Activated T-cell treated with anti-CD3 and anti-CD28 coated beads, Interleukin-2, amount 50 U/mL, for 1 hour (primary cell): ENCODE measurements around the gene PCDHB15.
"Not testable (repeated sequence)": the region's sequence is repeated elsewhere in the genome, so short reads cannot be mapped to it uniquely, and the experiment has no call there.

ENCODE experiments used
- DNase-seq: peaks from one replicate; pipeline ENCODE4 v3.0.0-alpha.2; 2020

PCDHB15 gene

DNA sequence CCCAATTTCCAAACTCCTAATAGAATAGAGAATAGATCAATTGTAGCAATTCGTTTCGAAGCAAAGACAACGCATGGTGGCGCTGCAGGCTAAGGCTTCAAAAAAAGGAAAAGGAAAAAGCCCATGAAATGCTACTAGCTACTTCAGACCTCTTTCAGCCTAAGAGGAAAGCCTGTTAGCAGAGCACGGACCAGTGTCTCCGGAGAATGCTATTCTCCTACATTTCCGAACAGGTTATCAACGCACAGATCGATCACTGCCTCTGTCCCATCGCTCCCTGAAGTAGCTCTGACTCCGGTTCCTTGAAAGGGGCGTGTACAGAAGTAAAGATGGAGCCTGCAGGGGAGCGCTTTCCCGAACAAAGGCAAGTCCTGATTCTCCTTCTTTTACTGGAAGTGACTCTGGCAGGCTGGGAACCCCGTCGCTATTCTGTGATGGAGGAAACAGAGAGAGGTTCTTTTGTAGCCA, at the start of gene PCDHB15:
Gene PCDHB15 (plus strand): TSS at position 146 of the 468 bp plus-strand sequence. CDS start 184 bp downstream, at position 330.
- no peak for DNase-seq

DNA sequence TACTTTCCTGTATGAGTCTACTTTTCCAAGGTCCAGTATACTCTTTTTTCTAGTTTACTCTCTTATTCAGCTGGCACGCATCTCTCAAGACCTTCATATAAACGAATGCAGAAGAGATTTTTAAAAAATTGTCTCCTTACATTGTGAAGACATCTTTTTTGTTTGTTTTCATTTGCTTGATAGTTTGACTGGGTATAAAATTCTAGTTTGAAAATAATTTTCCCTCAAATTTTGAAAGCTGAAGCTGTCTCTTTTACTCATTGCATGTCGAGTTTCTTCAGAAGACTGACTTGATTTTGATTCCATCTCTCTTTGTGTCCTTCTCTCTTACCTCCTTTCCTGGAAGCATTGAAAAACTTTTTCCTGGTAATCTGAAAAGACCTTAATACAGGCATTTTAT, 48.8 kb upstream of the PCDHB15 start:
- no peak for DNase-seq

DNA sequence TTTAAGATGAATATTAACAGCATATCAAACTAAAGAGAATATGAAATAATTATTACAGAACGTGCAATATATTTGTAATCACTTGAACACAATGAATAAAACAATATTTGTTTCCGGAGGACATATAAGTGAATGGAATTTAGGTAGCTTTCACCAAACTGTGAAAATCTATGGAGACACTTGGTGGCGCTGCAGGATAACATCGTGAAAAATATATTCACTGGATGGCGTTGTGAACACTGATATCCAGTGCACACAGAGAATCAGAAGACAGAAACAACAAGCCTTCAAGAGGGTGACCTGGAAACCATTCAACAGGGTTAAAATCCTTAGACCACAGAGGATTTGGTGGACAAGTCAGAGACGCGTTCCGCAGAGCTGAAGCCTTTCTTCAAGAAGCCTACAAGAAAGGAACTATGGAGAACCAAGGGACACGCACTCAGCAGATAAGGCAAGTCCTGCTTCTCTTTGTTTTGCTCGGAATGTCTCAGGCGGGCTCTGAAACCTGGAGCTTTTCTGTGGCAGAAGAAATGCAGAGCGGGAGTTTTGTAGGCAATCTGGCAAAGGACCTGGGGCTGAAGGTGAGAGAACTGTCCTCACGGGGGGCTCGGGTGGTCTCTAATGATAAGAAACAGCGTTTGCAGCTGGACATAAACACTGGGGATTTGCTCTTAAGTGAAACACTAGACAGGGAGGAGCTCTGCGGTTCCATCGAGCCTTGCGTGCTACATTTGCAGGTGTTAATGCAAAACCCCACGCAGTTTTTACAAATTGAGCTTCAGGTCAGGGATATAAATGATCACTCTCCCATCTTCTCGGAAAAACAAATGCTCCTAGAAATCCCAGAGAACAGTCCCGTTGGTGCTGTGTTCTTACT, 45.6 kb upstream of the PCDHB15 start, which contains the start of gene PCDHB11:
Gene PCDHB11 (plus strand): TSS at position 269 of the 877 bp plus-strand sequence. CDS start 148 bp downstream, at position 417.
- no peak for DNase-seq

DNA sequence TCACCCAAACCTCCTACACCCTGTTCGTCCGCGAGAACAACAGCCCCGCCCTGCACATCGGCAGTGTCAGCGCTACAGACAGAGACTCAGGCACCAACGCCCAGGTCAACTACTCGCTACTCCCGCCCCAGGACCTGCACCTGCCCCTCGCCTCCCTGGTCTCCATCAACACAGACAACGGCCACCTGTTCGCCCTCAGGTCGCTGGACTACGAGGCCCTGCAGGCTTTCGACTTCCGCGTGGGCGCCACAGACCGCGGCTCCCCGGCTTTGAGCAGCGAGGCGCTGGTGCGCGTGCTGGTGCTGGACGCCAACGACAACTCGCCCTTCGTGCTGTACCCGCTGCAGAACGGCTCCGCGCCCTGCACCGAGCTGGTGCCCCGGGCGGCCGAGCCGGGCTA, 44.1 kb upstream of the PCDHB15 start:
- not testable (repeated sequence) for DNase-seq

DNA sequence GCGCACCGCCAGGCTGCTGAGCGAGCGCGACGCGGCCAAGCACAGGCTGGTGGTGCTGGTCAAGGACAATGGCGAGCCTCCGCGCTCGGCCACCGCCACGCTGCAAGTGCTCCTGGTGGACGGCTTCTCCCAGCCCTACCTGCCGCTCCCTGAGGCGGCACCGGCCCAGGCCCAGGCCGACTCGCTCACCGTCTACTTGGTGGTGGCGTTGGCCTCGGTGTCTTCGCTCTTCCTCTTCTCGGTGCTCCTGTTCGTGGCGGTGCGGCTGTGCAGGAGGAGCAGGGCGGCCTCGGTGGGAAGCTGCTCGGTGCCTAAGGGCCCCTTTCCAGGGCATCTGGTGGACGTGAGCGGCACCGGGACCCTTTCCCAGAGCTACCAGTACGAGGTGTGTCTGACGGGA, 43.5 kb upstream of the PCDHB15 start:
- DNase-seq, result not testable (repeated sequence)

DNA sequence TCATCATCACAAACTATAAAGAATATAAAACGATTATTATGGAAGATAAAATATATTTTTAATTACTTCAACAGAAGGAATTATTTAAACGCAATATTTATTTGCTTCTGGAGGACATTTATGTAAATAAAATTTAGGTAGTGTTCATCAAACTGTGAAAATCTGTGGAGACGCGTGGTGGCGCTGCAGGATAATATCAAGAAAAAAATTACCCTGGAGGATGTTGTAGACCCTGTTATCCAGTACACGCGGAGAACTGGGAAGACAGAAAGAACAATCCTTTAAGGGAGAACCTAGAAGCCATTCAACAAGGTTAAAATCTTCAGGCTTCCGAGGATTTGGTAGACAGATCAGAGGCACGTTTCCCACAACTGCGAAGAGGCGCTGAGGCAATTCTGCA, 36.7 kb upstream of the PCDHB15 start, which contains the start of gene PCDHB12:
Gene PCDHB12 (plus strand): TSS at position 242 of the 400 bp plus-strand sequence. CDS start 189 bp downstream, outside the sequence.
- DNase-seq, result no peak

DNA sequence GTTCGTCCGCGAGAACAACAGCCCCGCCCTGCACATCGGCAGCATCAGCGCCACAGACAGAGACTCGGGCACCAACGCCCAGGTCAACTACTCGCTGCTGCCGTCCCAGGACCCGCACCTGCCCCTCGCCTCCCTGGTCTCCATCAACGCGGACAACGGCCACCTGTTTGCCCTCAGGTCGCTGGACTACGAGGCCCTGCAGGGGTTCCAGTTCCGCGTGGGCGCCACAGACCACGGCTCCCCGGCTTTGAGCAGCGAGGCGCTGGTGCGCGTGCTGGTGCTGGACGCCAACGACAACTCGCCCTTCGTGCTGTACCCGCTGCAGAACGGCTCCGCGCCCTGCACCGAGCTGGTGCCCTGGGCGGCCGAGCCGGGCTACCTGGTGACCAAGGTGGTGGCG, 34.9 kb upstream of the PCDHB15 start:
- DNase-seq, result not testable (repeated sequence)

DNA sequence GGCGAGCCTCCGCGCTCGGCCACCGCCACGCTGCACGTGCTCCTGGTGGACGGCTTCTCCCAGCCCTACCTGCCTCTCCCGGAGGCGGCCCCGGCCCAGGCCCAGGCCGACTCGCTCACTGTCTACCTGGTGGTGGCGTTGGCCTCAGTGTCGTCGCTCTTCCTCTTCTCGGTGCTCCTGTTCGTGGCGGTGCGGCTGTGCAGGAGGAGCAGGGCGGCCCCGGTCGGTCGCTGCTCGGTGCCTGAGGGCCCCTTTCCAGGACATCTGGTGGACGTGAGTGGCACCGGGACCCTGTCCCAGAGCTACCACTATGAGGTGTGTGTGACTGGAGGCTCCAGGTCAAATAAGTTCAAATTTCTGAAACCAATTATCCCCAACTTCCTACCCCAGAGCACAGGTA, 34.3 kb upstream of the PCDHB15 start:
- DNase-seq, result not testable (repeated sequence)

DNA sequence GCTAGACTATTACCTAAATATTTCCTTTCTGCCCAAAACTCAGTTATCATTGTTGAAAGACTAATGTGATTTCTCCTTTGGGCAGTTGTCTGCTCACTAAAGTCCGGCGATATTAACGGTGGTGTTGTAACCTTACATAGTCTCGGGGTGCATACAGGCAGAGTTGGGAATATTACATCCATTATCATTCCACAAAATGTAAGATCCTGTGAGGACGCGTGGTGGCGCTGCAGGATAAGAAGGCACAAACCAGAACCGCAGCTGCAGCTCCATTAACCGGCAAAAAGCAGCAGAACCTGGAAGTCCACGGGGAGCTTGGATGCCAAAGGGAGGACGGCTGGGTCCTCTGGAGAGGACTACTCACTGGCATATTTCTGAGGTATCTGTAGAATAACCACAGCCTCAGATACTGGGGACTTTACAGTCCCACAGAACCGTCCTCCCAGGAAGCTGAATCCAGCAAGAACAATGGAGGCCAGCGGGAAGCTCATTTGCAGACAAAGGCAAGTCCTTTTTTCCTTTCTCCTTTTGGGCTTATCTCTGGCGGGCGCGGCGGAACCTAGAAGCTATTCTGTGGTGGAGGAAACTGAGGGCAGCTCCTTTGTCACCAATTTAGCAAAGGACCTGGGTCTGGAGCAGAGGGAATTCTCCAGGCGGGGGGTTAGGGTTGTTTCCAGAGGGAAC, 31.4 kb upstream of the PCDHB15 start, which contains the start of gene PCDHB13:
Gene PCDHB13 (plus strand): TSS at position 264 of the 684 bp plus-strand sequence. CDS start 205 bp downstream, at position 469.
- not testable (repeated sequence) for DNase-seq

DNA sequence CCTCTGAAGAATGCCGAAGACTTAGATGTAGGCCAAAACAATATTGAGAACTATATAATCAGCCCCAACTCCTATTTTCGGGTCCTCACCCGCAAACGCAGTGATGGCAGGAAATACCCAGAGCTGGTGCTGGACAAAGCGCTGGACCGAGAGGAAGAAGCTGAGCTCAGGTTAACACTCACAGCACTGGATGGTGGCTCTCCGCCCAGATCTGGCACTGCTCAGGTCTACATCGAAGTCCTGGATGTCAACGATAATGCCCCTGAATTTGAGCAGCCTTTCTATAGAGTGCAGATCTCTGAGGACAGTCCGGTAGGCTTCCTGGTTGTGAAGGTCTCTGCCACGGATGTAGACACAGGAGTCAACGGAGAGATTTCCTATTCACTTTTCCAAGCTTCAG, 30.6 kb upstream of the PCDHB15 start:
- DNase-seq, result not testable (repeated sequence)

DNA sequence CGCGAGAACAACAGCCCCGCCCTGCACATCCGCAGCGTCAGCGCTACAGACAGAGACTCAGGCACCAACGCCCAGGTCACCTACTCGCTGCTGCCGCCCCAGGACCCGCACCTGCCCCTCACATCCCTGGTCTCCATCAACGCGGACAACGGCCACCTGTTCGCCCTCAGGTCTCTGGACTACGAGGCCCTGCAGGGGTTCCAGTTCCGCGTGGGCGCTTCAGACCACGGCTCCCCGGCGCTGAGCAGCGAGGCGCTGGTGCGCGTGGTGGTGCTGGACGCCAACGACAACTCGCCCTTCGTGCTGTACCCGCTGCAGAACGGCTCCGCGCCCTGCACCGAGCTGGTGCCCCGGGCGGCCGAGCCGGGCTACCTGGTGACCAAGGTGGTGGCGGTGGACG, 29.7 kb upstream of the PCDHB15 start:
- DNase-seq, result not testable (repeated sequence)

DNA sequence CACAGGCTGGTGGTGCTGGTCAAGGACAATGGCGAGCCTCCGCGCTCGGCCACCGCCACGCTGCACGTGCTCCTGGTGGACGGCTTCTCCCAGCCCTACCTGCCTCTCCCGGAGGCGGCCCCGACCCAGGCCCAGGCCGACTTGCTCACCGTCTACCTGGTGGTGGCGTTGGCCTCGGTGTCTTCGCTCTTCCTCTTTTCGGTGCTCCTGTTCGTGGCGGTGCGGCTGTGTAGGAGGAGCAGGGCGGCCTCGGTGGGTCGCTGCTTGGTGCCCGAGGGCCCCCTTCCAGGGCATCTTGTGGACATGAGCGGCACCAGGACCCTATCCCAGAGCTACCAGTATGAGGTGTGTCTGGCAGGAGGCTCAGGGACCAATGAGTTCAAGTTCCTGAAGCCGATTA, 29.2 kb upstream of the PCDHB15 start:
- DNase-seq, result not testable (repeated sequence)

DNA sequence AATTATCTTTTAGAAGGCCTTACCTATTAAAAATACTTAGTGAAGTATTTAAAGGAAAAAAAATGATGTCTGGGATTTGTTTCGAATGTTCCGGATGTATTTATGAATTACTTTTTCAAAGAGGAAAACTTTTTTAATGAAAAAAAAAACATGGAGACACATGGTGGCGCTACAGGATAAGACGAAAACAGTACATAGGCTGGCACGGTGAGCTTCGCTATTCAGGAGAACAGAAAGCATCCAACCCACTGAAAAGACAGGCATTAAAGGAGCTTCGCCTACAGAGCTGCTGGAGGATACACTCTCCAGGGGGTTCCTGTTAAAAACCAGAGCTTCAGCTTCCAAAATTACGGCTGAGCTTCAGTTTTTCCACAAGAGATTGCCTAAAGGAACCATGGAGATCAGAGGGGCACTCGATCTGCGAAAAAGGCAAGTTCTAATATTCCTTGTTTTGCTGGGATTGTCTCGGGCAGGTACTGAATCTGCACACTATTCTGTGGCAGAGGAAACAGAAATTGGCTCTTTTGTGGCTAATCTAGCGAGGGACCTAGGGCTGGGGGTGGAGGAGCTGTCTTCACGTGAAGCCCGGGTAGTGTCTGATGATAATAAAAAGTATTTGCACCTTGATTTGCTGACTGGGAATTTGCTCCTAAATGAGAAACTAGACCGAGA, 21.9 kb upstream of the PCDHB15 start, which contains the start of gene PCDHB14:
Gene PCDHB14 (plus strand): TSS at position 232 of the 672 bp plus-strand sequence. CDS start 163 bp downstream, at position 395.
- no peak for DNase-seq

DNA sequence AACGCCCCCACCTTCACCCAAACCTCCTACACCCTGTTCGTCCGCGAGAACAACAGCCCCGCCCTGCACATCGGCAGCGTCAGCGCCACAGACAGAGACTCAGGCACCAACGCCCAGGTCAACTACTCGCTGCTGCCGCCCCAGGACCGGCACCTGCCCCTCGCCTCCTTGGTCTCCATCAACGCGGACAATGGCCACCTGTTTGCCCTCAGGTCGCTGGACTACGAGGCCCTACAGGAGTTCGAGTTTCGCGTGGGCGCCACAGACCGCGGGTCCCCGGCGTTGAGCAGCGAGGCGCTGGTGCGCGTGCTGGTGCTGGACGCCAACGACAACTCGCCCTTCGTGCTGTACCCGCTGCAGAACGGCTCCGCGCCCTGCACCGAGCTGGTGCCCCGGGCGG, 20.4 kb upstream of the PCDHB15 start:
- not testable (repeated sequence) for DNase-seq

DNA sequence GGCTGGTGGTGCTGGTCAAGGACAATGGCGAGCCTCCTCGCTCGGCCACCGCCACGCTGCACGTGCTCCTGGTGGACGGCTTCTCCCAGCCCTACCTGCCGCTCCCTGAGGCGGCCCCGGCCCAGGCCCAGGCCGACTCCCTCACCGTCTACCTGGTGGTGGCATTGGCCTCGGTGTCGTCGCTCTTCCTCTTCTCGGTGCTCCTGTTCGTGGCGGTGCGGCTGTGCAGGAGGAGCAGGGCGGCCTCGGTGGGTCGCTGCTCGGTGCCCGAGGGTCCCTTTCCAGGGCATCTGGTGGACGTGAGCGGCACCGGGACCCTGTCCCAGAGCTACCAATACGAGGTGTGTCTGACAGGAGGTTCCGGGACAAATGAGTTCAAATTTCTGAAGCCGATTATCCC, 19.8 kb upstream of the PCDHB15 start:
- DNase-seq, result not testable (repeated sequence)

DNA sequence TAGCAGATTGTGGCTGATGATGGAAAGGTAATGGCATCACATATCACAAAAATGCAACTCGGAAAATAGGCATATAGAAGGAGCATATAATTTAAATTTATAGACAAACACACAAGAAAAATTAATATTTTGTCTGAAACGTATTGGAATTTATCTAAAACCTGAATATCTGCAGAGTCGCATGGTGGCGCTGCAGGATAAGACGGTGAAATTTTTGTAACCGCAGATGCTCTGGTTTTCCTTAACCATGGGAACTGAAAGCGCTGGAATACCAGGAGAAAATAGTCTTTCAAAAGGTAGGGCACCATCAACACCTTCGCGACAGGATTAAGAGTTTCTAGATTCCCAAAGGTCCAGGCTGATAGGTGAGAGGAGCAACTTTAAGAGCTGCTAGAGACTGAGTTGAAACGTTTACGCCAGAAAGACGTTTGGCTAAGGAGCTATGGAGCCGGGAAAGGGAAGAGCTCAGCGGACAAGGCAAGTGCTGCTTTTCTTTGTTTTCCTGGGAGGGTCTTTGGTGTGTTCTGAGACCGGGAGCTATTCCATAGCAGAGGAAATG, 11.0 kb upstream of the PCDHB15 start:
- DNase-seq, result no peak

DNA sequence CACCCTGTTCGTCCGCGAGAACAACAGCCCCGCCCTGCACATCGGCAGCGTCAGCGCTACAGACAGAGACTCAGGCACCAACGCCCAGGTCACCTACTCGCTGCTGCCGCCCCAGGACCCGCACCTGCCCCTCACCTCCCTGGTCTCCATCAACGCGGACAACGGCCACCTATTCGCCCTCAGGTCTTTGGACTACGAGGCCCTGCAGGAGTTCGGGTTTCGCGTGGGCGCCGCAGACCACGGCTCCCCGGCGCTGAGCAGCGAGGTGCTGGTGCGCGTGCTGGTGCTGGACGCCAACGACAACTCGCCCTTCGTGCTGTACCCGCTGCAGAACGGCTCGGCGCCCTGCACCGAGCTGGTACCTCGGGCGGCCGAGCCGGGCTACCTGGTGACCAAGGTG, 9.3 kb upstream of the PCDHB15 start:
- DNase-seq, result not testable (repeated sequence)

DNA sequence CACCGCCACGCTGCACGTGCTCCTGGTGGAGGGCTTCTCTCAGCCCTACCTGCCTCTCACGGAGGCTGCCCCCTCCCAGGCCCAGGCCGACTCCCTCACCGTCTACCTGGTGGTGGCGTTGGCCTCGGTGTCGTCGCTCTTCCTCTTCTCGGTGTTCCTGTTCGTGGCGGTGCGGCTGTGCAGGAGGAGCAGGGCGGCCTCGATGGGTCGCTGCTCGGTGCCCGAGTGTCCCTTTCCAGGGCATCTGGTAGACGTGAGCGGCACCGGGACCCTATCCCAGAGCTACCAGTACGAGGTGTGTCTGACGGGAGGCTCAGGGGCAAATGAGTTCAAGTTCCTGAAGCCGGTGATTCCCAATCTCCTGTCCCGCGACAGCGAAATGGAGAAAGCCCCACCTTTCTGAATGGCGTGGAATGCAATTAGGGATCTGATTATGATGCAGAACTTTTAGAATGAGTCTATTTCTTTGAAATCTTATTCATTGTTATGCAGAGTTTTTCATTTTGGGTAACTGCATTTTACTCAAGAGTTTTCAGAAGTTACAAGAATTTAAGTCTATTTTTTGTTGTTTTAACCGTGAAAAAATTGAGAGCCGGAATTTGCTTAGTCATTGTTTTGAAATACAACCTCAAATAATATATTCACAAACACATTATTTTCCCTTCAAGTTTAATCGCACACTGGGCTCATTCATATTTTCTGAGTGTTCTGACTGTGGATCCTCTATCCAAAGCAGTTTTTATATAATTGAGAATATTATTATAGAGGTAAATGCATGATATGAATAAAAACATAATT, 8.5 kb upstream of the PCDHB15 start:
- no peak for DNase-seq

DNA sequence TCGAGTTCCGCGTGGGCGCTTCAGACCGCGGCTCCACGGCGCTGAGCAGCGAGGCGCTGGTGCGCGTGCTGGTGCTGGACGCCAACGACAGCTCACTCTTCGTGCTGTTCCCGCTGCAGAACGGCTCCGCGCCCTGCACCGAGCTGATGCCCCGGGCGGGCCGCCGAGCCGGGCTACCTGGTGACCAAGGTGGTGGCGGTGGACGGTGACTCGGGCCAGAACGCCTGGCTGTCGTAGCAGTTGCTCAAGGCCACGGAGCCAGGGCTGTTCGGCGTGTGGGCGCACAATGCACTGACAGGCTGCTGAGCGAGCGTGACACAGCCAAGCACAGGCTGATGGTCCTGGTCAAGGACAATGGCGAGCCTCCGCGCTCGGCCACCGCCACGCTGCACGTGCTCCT, 3.7 kb upstream of the PCDHB15 start:
- no peak for DNase-seq

DNA sequence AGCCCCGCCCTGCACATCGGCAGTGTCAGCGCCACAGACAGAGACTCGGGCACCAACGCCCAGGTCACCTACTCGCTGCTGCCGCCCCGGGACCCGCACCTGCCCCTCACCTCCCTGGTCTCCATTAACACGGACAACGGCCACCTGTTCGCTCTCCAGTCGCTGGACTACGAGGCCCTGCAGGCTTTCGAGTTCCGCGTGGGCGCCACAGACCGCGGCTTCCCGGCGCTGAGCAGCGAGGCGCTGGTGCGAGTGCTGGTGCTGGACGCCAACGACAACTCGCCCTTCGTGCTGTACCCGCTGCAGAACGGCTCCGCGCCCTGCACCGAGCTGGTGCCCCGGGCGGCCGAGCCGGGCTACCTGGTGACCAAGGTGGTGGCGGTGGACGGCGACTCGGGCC, 1.8 kb downstream of the PCDHB15 start:
- not testable (repeated sequence) for DNase-seq

DNA sequence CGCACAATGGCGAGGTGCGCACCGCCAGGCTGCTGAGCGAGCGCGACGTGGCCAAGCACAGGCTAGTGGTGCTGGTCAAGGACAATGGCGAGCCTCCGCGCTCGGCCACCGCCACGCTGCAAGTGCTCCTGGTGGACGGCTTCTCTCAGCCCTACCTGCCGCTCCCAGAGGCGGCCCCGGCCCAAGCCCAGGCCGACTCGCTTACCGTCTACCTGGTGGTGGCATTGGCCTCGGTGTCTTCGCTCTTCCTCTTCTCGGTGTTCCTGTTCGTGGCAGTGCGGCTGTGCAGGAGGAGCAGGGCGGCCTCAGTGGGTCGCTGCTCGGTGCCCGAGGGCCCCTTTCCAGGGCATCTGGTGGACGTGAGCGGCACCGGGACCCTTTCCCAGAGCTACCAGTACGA, 2.2 kb downstream of the PCDHB15 start:
- DNase-seq, result not testable (repeated sequence)
